ENCODE data around the gene ARAP3. TPM values are rescaled to one million over a fixed set of nuclear protein-coding genes. Genes with fewer than 3 reads are reported as not detected.

The ARAP3 gene
- total and polyA plus RNA-seq, 9 of the 15 experiments (the other 6 are each of a cell fraction or from before 2014, with no cell fraction given) = 0.83 to 25.7 (median 6.4) TPM

DNA sequence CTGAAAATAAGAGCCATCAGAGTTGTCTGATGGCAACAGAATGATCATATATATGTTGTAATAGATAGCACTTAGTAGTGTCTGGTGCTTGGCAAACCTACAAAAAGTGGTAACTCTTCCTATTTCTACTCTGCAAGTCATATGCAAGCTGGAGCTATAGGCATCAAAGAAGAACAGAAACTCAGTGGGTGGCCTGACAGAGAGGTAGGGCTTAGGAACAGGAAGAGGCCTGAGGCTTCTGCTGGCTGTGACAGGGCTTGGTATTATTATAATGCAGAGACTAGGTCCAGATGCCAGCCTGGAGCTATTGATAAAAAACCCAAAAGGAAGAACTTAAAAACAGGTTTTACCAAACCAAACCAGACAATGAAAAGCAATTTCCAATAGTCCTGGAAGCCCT is 58.8 kb downstream of the ARAP3 start:
- CTCF ChIA-PET (ENCODE audit: low intra/inter-chr PET ratio) = no interaction called here
- no peaks in the 10 kb centered on the region for H3K27me3 ChIP-seq (ENCODE audit: control insufficient read depth in 2 of 2, insufficient read depth in 2 of 2, low read length in 2 of 2)
- no peak overlapping the region for H3K9ac ChIP-seq (ENCODE audit: insufficient read depth in 1 of 2, low read depth in 2 of 2, low read length in 2 of 2)
- POLR2A ChIA-PET = interaction anchor here (1.9 kb wide), 1 partner anchor 13 kb away, joined by 4 read pairs; the partner anchor contains the start of genes HDAC3 and RELL2
- peaks cover 9% of the 10 kb centered on the region for H3K79me2 ChIP-seq (ENCODE audit: control insufficient read depth, insufficient read depth, low read length)
- intact Hi-C loops (cut with micrococcal nuclease) = no loop called here
- H2AFZ ChIP-seq (ENCODE audit: low read depth, low read length) = no peak overlapping the region
- H3K9me3 ChIP-seq (replicated peaks; ENCODE audit: control insufficient read depth, insufficient read depth, low read depth, low read length) = no peaks in the 10 kb centered on the region
- no peak overlapping the region for H3K4me2 ChIP-seq (ENCODE audit: insufficient read depth, low read length)
- TF ChIP-seq HIVEP1 (CRISPR knock-in tag; IDR thresholded peaks at IDR 0.05) (no peak), MXI1 (IDR thresholded peaks at IDR 0.05; ENCODE audit: low read depth, low read length) (no peak)
- TF ChIP-seq, protein P1, sequence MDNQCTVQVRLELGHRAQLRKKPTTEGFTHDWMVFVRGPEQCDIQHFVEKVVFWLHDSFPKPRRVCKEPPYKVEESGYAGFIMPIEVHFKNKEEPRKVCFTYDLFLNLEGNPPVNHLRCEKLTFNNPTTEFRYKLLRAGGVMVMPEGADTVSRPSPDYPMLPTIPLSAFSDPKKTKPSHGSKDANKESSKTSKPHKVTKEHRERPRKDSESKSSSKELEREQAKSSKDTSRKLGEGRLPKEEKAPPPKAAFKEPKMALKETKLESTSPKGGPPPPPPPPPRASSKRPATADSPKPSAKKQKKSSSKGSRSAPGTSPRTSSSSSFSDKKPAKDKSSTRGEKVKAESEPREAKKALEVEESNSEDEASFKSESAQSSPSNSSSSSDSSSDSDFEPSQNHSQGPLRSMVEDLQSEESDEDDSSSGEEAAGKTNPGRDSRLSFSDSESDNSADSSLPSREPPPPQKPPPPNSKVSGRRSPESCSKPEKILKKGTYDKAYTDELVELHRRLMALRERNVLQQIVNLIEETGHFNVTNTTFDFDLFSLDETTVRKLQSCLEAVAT (IDR thresholded peaks at IDR 0.05) = no peak
- H3K36me3 ChIP-seq (ENCODE audit: control insufficient read depth, insufficient read depth, low read length) = peaks cover 87% of the 10 kb centered on the region
- H4K20me1 ChIP-seq (replicated peaks; ENCODE audit: control insufficient read depth, insufficient read depth, low read length) = no peaks in the 10 kb centered on the region
- in situ Hi-C loops (cut with MboI) = no loop called here
- H3K4me3 ChIP-seq = no peak overlapping the region
- DNase-seq (ENCODE audit: extremely low read depth in 1 of 4, low spot score in 3 of 4) (no peak), ATAC-seq (no peak), FAIRE-seq (no peak)
- H3K27ac ChIP-seq (ENCODE audit: extremely low read depth, low read depth, low read length) = no peak overlapping the region
- BruUV-seq (replicated peaks) = no TSS peak
- H3K4me1 ChIP-seq (replicated peaks in 1 of 2; ENCODE audit: control insufficient read depth in 2 of 2, insufficient read depth in 2 of 2, low read length in 2 of 2) = peaks cover 0 to 3% of the 10 kb centered on the region in 2 experiments; a peak in 2 of 5 replicates
- no peaks in the 10 kb centered on the region for H3K9me1 ChIP-seq (ENCODE audit: control insufficient read depth, insufficient read depth, low read length)

All from K562 (cell line).